HG02571 (cell line): ENCODE measurements around the gene SPAG9.

ENCODE experiments used
- ATAC-seq: cut with Tn5 transposase; IDR thresholded peaks from one replicate; pipeline ENCODE4 v1.9.1; 2021; ENCODE audit warnings: mild to moderate bottlenecking, moderate library complexity; ENCODE audit not compliant: unreplicated experiment

The SPAG9 gene

GRCh38 chr17:50995668-50996067, 125.0 kb downstream of the SPAG9 start:
- ATAC-seq: no peak

DNA sequence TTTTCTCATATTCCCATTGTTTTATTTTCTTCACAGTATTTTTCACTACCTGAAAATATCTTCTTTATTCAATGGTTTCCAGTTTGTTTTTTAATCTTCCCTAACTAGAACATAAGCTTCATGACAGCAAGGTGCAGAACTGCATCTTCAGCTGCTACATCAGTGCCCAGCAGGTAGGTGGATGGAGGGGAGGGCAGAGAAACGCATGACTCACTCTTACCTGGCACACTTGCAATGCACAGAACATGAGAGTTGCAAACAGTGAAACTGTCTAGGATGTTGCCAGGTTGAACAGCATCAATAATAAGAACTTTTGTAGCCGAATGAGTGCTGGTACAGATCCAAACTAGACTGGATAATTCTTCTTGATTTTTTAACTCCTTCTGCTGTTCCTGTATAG, 127.1 kb downstream of the SPAG9 start:
- no peak for ATAC-seq

DNA sequence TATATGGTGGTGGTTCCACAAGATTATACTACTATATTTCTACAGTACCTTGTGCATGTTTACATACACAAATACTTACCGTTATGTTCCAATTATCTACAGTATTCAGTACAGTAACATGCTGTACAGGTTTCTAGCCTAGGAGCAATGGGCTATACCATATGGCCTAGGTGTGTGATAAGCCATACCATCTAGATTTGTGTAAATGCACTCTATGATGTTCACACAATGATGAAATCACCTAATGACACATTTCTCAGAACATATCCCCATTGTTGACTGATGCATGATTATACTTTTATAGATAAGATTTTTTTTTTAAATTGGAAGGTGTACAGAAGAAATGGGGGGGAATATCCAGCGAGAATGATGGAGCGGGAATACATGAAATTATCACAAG, 131.5 kb downstream of the SPAG9 start:
- ATAC-seq: no peak

DNA sequence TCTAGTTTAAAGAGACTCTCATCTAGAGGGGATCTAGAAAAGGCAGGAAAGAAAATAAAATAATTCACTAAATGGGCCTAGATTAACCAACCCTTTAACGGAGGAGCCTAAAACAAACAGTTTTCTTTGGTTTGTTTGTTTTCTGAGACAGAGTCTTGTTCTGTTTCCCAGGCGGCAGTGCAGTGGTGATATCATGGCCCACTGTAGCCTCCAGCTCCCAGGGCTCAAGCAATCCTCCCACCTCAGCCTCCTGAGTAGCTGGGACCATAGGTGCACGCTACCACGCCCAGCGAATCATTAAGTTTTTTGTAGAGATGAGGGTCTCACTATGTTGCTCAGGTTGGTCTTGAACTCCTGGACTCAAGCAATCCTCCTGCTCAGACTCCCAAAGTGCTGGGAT, 132.2 kb downstream of the SPAG9 start:
- ATAC-seq: no peak

- no peak for ATAC-seq
These were observed 133.5 kb downstream of the SPAG9 start for GRCh38 chr17:50986989-50987660.

- ATAC-seq: no peak
These were observed 139.4 kb downstream of the SPAG9 start for GRCh38 chr17:50981279-50981678.

- ATAC-seq: no peak
These were observed 141.1 kb downstream of the SPAG9 start for GRCh38 chr17:50979524-50979927.

GRCh38 chr17:50977487-50978159, 143.0 kb downstream of the SPAG9 start:
- no peak for ATAC-seq

- ATAC-seq: no peak
These were observed 143.7 kb downstream of the SPAG9 start for GRCh38 chr17:50976951-50977472.

DNA sequence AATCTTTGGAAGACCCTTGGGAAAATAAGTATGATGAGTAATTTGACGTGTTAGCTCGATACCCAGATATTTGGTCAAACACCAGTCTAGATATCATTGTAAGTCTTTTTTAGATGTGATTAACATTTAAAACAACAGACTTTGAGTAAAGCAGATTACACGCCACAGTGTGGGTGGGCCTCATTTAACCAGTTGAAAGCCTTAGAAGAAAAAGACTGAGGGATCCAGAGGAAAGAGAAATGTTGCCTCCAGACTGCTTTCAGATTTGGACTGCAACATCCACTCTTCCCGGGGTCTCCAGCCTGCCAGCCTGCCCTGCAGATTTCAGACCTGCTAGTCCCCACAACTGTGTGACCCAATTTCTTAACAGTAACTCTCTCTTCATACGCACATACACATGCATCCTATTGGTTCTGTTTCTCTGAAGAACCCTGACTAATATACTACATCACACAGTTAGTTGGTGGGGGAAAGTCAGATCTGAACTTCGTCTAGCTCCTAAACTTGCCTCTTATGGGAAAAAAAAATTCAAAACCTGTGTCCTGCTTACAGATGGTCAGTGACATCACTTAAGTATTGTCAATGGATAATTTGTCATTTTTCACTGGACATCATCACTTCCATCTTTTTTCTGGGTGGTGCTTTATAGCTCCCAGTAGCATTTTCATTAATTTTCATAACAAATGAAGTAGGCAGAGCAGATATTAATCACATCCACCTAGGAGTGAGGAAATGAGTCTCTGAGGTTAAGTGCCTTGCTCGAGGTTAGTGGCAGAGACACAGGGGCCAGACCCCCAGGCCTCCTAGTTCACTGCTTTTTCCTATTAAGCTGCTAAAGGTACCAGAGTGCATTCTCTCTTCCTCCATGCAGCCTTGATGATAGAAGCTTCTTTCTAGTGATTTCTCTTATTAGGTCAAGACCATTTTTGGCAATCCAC, 146.8 kb downstream of the SPAG9 start:
- no peak for ATAC-seq

DNA sequence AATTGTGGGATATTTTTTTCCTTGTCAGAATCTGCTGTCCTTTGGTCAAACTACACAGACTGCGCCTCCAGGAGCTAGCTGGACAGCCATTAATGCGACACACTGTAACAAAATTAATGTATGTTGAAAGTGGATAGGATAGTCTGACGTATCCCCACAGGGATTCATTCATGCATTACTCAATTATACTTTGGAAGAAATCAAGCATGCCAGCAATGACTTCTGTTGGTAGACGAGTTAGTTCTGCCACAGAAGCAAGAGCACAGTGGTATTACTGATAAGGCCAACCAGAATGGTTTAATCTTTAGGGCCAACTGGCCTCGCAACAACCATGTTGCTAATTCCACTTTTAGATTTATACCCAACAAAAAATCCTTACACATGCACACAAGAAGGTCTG, 148.1 kb downstream of the SPAG9 start:
- no peak for ATAC-seq

DNA sequence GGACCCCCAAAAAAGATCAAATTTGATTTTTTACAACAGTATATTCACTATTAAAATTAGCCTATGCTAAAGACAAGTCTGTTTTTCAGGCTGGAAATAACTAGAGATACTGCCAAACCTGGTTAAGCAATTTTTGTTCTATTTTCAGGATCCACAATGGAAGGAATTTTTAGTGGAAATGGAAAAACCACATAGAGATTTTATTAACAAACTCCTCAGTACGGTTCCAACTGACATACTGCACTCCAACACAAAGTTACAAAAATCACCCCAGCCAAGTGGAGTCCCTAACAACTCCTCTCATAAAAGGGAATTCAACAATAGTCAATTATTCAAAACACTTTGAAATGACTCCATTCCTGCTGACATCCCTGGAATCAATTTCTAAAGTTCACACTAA, 152.9 kb downstream of the SPAG9 start:
- no peak for ATAC-seq

DNA sequence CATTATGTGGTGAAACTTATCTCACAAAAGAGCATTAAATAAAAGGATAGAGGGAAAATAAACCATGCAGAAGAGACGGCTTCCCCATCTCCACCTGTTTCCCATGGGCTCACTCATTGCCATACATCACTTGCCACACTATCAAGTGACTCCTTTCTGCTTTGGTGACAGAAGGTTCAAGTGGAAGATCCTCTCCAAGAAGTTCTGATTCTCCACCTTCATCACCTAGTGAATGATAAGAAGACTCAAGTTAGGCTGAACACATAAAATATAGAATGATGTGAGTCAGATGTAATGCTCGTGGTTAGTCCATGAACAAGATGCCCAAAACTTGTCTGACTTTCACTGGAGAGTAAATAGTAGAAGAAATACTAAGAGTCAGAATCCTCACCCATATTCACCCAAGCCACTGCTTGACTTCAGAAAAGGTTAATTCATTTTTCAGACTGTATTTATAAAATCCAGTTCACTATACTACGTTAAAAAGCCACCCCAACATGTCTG, 154.5 kb downstream of the SPAG9 start:
- ATAC-seq: no peak

DNA sequence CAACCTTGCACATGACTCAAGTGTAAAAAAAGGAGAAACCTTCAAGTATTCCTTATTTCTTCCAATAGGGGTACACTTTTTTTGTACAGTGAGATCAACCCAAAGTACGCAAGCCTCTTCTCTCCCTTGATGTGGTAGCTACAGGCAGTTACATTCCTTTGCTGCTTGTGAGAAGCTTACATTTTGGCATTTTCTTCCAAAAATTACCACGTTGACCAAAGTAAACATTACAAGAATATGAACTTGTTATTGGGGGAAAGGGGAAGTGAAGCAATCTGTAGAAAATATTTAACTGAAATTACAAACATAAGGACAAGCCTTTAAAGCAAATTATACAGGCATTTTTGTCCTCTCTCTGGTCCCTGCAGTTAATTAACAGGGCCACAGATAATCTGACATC, 157.5 kb downstream of the SPAG9 start:
- no peak for ATAC-seq

GRCh38 chr17:50961282-50962220, 159.1 kb downstream of the SPAG9 start:
- no peak for ATAC-seq

- no peak for ATAC-seq
These were observed 161.3 kb downstream of the SPAG9 start for GRCh38 chr17:50959341-50959740.

DNA sequence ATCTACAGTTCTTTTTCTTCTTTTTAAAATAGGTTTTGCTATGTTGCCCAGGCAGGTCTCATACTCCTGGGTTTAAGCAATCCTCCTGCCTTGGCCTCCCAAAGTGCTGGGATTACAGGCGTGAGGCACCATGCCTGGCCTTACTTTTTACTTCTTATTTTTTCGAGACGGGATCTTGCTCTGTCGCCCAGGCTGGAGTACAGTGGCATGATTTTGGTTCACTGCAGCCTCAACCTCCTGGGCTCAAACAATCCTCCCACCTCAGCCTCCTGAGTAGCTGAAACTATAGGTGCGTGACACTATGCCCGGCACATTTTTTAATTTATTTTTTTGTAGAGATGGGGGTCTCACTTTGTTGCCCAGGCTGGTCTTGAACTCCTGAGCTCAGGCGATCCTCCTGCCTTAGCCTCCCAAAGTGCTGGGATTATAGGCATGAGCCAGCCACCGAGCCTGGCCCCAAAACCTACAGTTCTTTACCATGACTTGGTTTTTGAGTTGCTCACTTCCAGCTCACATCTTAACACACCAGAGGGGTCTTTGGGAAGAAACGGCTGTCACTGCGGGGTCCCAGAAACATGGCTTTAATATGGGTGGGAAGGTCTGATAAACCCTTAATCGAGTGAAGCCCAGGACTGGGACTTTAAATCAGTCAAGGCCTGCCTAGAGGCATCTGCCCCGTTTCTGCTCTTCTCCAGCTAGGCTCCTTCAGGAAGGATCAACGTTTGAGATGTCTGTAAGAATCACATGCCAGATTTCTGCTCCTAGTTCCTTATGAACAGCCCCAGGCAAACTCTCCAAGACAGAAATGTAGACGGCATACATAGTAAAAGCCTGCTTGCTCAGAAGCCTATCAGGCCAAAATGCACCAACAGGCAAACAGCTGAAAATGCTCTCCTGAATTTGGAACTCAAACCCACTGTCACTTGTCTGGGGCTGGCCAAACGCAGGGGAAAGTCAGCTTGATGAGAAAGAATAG, 162.8 kb downstream of the SPAG9 start:
- no peak for ATAC-seq

- ATAC-seq: no peak
These were observed 163.7 kb downstream of the SPAG9 start for GRCh38 chr17:50956750-50957523.
